Anterior cingulate cortex (tissue), 58 donors: Measurements from ENCODE around the gene GPR17.

Experiments
- DNase-seq, 58 donors: peaks; one replicate each; lab custom pipeline; 2025; lab: John Stamatoyannopoulos, UW

GPR17 gene

GRCh38 chr2:127627740-127628571 is 18.0 kb upstream of the GPR17 start:
- no peak for DNase-seq

GRCh38 chr2:127628767-127629614 is 17.0 kb upstream of the GPR17 start:
- no peak for DNase-seq

GRCh38 chr2:127629637-127630036 is 16.3 kb upstream of the GPR17 start:
- no peak for DNase-seq

GRCh38 chr2:127630096-127630863 is 15.7 kb upstream of the GPR17 start:
- no peak for DNase-seq

GRCh38 chr2:127630864-127631540 is 15.0 kb upstream of the GPR17 start:
- DNase-seq: no peak

- no peak for DNase-seq
Measured at GRCh38 chr2:127631541-127631996, 14.4 kb upstream of the GPR17 start.

GRCh38 chr2:127631997-127632581 is 13.9 kb upstream of the GPR17 start:
- no peak for DNase-seq

- DNase-seq: no peak
Measured at GRCh38 chr2:127632592-127633489, 13.1 kb upstream of the GPR17 start.

- no peak for DNase-seq
Measured at GRCh38 chr2:127633556-127634065, 12.3 kb upstream of the GPR17 start.

GRCh38 chr2:127634066-127634617 is 11.8 kb upstream of the GPR17 start:
- peak in 3 of 58 donors; percentile 13 to 26 (median 24) for DNase-seq

GRCh38 chr2:127634626-127635379 is 11.2 kb upstream of the GPR17 start:
- no peak for DNase-seq

GRCh38 chr2:127635380-127636237 is 10.3 kb upstream of the GPR17 start:
- DNase-seq: no peak

GRCh38 chr2:127636248-127637235 is 9.4 kb upstream of the GPR17 start:
- DNase-seq: no peak

- no peak for DNase-seq
Measured at GRCh38 chr2:127637236-127637630, 8.7 kb upstream of the GPR17 start.

- no peak for DNase-seq
Measured at GRCh38 chr2:127637725-127638252, 8.2 kb upstream of the GPR17 start.
